Neutrophil (primary cell): Measurements from ENCODE around the gene TRABD.
A peak's percentile ranks its signal among the peaks of the same experiment; 100 is the strongest.

Experiments used
- H3K27ac ChIP-seq: fragments of 200-600 bp; sonication (generic); 2 replicates; pipeline ENCODE4 v1.5.1; 2016; ENCODE audit warnings: mild to moderate bottlenecking, moderate library complexity
- H3K27me3 ChIP-seq: fragments of 200-600 bp; sonication (generic); 2 replicates; pipeline ENCODE4 v1.6.0; 2016; ENCODE audit warnings: mild to moderate bottlenecking
- H3K36me3 ChIP-seq: fragments of 200-600 bp; sonication (generic); 2 replicates; pipeline ENCODE4 v1.5.1; 2017
- H3K4me1 ChIP-seq, 2 experiments: fragments of 200-600 bp in 1 of 2; sonication (generic) in 1 of 2; 1 replicate in 1 of 2; 2 replicates in 1 of 2; pipeline versions ENCODE4 v1.5.1 to v1.6.1; 2013 to 2016; ENCODE audit warnings: low read depth in 1 of 2, low read length in 1 of 2, mild to moderate bottlenecking in 1 of 2, moderate library complexity in 1 of 2; ENCODE audit not compliant: control insufficient read depth in 1 of 2, insufficient read depth in 1 of 2
- H3K4me3 ChIP-seq, 2 experiments: fragments of 200-600 bp in 1 of 2; sonication (generic) in 1 of 2; 1 replicate in 1 of 2; 2 replicates in 1 of 2; pipeline ENCODE4 v1.5.1; 2013 to 2016; ENCODE audit warnings: low read depth in 1 of 2, low read length in 1 of 2, mild to moderate bottlenecking in 1 of 2, moderate library complexity in 1 of 2
- H3K9me3 ChIP-seq: fragments of 200-600 bp; sonication (generic); 2 replicates; pipeline ENCODE4 v1.5.1; 2016
- CTCF ChIP-seq: fragments of 200-600 bp; sonication (generic); IDR thresholded peaks from 2 replicates; pipeline ENCODE4 v1.5.1; 2016; ENCODE audit warnings: antibody characterized with exemption

TRABD gene

DNA sequence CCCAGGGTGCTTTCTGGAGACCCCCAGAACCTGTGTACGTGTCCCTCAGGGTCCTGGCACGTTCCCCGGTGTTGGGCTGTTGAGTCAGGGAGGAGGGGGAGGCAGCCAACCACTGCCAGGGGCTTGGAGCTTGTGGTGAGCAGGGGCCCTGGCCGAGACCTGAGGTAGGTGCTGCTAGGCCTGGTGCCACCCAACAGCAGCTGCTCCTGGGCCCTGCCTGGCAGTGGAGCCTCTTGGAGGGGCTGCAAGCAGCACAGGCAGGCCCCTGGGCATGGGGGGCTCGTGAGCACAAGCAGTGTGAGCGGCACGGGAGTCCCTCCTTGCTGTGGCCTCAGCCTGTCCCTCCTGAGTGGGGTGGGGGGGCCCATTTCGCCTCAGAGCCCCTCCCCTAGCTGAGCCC lies 7.9 kb downstream of the TRABD start:
- Histone ChIP-seq H3K9me3 (no peaks in the 10 kb centered on the region), H3K4me1 (peaks cover 49 to 50% of the 10 kb centered on the region in 2 experiments), H3K27me3 (no peaks in the 10 kb centered on the region), H3K36me3 (peaks cover 51% of the 10 kb centered on the region), H3K4me3 (no peak overlapping the region), H3K27ac (peak overlapping the region; percentile 99)
- no peak for TF ChIP-seq CTCF

DNA sequence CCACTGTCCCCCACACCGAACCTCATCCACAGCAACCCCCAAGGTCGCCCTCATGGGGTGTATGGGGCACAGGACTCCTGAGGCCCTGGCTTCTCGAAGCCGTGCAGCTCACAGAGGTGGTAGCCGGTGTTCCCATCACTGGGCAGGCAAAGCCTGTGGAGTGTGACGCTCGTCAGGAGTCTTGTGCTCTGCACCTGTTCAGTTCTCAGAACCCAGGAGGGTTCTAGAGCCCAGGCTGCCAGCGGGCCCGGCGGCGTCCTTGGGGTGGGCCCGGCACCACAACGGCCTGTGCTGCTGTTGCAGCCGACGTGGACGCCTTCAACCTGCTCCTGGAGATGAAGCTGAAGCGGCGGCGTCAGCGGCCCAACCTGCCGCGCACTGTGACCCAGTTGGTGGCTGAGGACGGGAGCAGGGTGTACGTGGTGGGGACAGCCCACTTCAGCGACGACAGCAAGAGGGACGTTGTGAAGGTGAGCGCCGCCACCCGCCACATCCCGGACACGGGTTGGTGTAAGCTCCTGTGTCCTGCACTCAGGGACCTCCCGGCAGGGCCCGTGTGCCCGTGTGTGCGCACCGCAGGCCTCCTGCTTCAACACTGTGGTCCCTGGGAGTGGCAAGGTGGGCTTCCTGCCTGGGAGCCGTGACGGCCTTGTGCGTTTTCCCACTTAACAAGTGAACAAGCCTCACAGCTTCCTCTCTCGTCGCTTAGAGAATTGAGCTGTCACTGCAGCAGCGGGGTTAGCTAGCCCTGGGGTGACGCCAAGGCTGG lies 8.5 kb downstream of the TRABD start:
- Histone ChIP-seq H3K36me3 (peaks cover 57% of the 10 kb centered on the region), H3K27ac (peak overlapping the region; percentile 99)

DNA sequence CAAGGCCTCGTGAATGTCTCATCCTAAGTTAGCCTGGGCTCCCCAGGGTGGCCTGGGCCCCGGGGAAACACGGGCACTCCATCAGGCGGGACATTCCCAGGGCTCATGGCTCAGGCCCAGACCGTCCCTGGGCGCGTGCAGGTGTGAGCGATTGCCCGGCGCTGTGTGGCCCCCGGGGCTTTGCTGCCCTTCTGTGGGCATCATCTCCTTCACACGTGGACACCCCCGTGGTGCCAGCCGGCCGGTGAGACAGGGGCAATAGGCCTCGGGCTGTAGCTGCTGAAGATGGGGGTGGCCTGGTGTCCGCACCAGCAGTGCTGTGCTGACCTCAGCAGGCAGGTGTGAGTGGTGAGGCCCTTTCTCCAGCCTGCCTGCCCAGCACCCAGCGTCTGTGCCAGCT lies 10.5 kb downstream of the TRABD start:
- Histone ChIP-seq H3K9me3 (no peaks in the 10 kb centered on the region), H3K27ac (peak overlapping the region; percentile 55), H3K4me3 (no peak overlapping the region), H3K4me1 (peaks cover 36 to 38% of the 10 kb centered on the region in 2 experiments), H3K36me3 (peaks cover 63% of the 10 kb centered on the region), H3K27me3 (no peaks in the 10 kb centered on the region)
- TF ChIP-seq CTCF = no peak

More for the DNA sequence above, 8.5 kb downstream of the TRABD start:
- no peak overlapping the region for H3K4me3 ChIP-seq
- H3K27me3 ChIP-seq = no peaks in the 10 kb centered on the region
- peaks cover 46 to 47% of the 10 kb centered on the region in 2 experiments for H3K4me1 ChIP-seq
- TF ChIP-seq CTCF = no peak
- no peaks in the 10 kb centered on the region for H3K9me3 ChIP-seq

- Histone ChIP-seq H3K4me3 (no peak overlapping the region), H3K4me1 (peaks cover 34 to 38% of the 10 kb centered on the region in 2 experiments), H3K9me3 (no peaks in the 10 kb centered on the region), H3K27me3 (no peaks in the 10 kb centered on the region), H3K36me3 (peaks cover 63% of the 10 kb centered on the region), H3K27ac (peak overlapping the region; percentile 18)
- TF ChIP-seq CTCF = no peak
These were observed 11.5 kb downstream of the TRABD start for GRCh38 chr22:50197000-50197800.

DNA sequence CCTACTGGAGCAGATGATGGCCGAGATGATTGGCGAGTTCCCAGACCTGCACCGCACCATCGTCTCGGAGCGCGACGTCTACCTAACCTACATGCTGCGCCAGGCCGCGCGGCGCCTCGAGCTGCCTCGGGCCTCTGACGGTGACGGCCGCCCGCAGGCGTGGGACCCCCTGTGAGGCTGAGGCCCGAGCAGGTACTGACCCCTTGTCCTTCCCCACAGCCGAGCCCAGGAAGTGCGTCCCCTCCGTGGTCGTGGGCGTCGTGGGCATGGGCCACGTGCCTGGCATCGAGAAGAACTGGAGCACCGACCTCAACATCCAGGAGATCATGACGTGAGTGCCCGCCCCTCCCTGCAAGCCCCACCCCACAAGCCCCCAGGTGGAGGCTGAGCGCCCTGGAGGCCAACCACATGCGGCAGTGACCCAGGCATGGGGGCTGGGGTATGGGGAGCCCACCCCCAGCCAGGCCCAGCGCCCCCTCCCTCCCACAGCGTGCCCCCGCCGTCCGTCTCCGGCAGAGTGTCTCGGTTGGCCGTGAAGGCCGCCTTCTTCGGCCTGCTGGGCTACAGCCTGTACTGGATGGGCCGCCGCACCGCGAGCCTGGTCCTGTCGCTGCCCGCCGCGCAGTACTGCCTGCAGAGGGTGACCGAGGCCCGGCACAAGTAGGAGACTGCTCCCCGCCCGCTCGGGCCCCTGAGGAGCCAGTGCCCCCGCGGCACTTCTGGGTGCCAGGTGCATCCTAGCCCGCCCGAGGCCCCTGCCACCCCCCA lies 12.3 kb downstream of the TRABD start:
- Histone ChIP-seq H3K4me1 (peaks cover 34 to 35% of the 10 kb centered on the region in 2 experiments), H3K36me3 (peaks cover 63% of the 10 kb centered on the region), H3K27me3 (no peaks in the 10 kb centered on the region), H3K9me3 (no peaks in the 10 kb centered on the region), H3K4me3 (no peak overlapping the region), H3K27ac (peak overlapping the region; percentile 90)
- no peak for TF ChIP-seq CTCF
